Glutamatergic neuron (in vitro differentiated cells): ENCODE data around the gene CDH1. TPM values are rescaled to one million over a fixed set of nuclear protein-coding genes. Genes with fewer than 3 reads are reported as not detected.

ENCODE experiments used
- DNase-seq: peaks from one replicate; pipeline ENCODE4 v3.0.0; 2022
- H3K27ac Mint-ChIP-seq: one replicate; pipeline ENCODE4 v1.8.0; 2020; ENCODE audit warnings: mild to moderate bottlenecking, mixed read lengths, inconsistent platforms; ENCODE audit not compliant: unreplicated experiment
- H3K27me3 Mint-ChIP-seq: one replicate; pipeline ENCODE4 v1.8.0; 2020; ENCODE audit warnings: mild to moderate bottlenecking, moderate library complexity, mixed read lengths, inconsistent platforms; ENCODE audit not compliant: unreplicated experiment
- H3K36me3 Mint-ChIP-seq: one replicate; pipeline ENCODE4 v1.8.0; 2020; ENCODE audit warnings: mild to moderate bottlenecking, mixed read lengths, inconsistent platforms; ENCODE audit not compliant: unreplicated experiment
- H3K4me1 Mint-ChIP-seq: one replicate; pipeline ENCODE4 v1.8.0; 2020; ENCODE audit warnings: mild to moderate bottlenecking, low read depth, mixed read lengths, inconsistent platforms; ENCODE audit not compliant: unreplicated experiment
- H3K4me3 Mint-ChIP-seq: one replicate; pipeline ENCODE4 v1.8.0; 2020; ENCODE audit warnings: mild to moderate bottlenecking, mixed read lengths, inconsistent platforms; ENCODE audit not compliant: unreplicated experiment
- H3K9me3 Mint-ChIP-seq: one replicate; pipeline ENCODE4 v1.8.0; 2020; ENCODE audit warnings: mild to moderate bottlenecking, moderate library complexity, mixed read lengths, inconsistent platforms; ENCODE audit not compliant: unreplicated experiment
- total RNA-seq: library from RNA; stranded (reverse); fragmentation: NEBNext Ultra II Directional; extraction: Animal tissue kit (Norgen Biotek cat#: 25700); gene quantifications from one replicate; pipeline ENCODE4 v1.2.1, GENCODE V29; 2021; ENCODE audit not compliant: unreplicated experiment
- TF ChIP-seq, protein P1 (sequence below): fragments of 200-600 bp; sonication (generic); IDR thresholded peaks from one replicate; pipeline ENCODE4 v1.5.0; 2021; ENCODE audit not compliant: partially characterized antibody, unreplicated experiment

CDH1 gene
- total RNA-seq, 1 donor from 2014 or later, result 1.9 TPM

- H3K4me1 Mint-ChIP-seq, result no peaks in the 10 kb centered on the region
- peaks cover 1% of the 10 kb centered on the region for H3K27me3 Mint-ChIP-seq
- TF ChIP-seq, protein P1, sequence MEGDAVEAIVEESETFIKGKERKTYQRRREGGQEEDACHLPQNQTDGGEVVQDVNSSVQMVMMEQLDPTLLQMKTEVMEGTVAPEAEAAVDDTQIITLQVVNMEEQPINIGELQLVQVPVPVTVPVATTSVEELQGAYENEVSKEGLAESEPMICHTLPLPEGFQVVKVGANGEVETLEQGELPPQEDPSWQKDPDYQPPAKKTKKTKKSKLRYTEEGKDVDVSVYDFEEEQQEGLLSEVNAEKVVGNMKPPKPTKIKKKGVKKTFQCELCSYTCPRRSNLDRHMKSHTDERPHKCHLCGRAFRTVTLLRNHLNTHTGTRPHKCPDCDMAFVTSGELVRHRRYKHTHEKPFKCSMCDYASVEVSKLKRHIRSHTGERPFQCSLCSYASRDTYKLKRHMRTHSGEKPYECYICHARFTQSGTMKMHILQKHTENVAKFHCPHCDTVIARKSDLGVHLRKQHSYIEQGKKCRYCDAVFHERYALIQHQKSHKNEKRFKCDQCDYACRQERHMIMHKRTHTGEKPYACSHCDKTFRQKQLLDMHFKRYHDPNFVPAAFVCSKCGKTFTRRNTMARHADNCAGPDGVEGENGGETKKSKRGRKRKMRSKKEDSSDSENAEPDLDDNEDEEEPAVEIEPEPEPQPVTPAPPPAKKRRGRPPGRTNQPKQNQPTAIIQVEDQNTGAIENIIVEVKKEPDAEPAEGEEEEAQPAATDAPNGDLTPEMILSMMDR, result no peak
- no peak overlapping the region for H3K27ac Mint-ChIP-seq
- no peak for DNase-seq
- H3K9me3 Mint-ChIP-seq, result peaks cover 1% of the 10 kb centered on the region
- no peaks in the 10 kb centered on the region for H3K36me3 Mint-ChIP-seq
- no peak overlapping the region for H3K4me3 Mint-ChIP-seq
These were observed 38.0 kb downstream of the CDH1 start for GRCh38 chr16:68774982-68775634.

DNA sequence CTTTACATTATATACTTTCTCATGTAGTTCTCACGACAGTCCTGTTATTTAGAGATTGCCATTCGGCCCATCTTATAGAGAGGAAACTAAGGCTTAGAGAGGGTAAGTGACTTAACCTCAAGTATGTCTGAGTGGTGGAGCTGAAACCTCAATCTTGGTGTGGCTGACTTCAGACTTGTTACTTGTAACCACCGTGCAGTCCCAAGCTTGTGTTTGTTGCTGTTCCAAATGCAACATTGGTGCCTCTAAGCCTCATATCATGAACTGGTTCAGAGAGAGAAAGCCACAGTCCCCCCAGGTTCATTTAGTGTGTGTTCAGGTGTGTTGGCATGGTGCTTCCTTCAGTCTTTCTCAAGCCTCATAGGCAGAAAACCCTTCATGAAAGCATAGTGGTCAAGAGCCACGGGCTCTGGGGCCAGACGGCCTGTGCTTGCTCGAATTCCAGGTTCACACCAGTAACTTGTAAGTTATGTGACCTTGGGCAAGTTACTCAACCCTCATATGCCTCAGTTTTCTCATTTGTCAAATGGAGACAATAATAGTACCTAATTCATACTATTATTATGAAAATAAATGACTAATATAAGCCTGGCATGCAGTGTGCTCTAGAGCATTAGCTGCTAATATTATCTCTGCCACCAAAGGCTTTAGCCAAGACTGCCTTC is 39.9 kb downstream of the CDH1 start:
- Mint-ChIP-seq H3K4me1 (no peaks in the 10 kb centered on the region), H3K27ac (no peak overlapping the region), H3K27me3 (peaks cover 7% of the 10 kb centered on the region), H3K9me3 (peaks cover 1% of the 10 kb centered on the region), H3K4me3 (no peak overlapping the region), H3K36me3 (no peaks in the 10 kb centered on the region)
- TF ChIP-seq, protein P1, result no peak
- DNase-seq, result no peak

GRCh38 chr16:68778551-68779231 is 41.6 kb downstream of the CDH1 start:
- Mint-ChIP-seq H3K27ac (no peak overlapping the region), H3K27me3 (peaks cover 7% of the 10 kb centered on the region), H3K4me3 (no peak overlapping the region), H3K9me3 (peaks cover 1% of the 10 kb centered on the region), H3K4me1 (no peaks in the 10 kb centered on the region), H3K36me3 (no peaks in the 10 kb centered on the region)
- no peak for DNase-seq
- TF ChIP-seq, protein P1, result no peak

DNA sequence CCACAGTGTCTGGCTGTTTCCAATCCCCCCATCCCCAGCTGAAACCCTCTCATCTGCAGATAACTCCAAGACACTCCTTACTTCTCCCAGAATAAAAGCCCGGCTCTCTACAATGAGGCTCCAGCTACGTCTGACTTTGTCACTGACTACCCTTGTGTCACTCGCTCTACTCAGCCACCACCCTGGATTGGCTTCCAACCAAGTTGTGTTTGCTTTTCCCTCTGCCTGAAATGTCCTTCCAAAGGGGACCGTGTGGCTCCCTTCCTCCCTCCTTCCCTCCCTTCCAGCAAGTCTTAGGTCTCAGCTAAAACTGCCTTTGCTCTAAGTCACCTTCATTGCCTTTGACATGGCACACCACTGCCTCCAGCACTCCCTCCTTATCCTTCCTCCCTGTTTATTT is 42.8 kb downstream of the CDH1 start:
- no peaks in the 10 kb centered on the region for H3K36me3 Mint-ChIP-seq
- no peak for DNase-seq
- no peaks in the 10 kb centered on the region for H3K4me1 Mint-ChIP-seq
- H3K4me3 Mint-ChIP-seq, result no peak overlapping the region
- H3K27ac Mint-ChIP-seq, result no peak overlapping the region
- TF ChIP-seq, protein P1, result no peak
- H3K27me3 Mint-ChIP-seq, result peaks cover 7% of the 10 kb centered on the region
- H3K9me3 Mint-ChIP-seq, result peaks cover 1% of the 10 kb centered on the region

GRCh38 chr16:68781784-68782183 is 44.7 kb downstream of the CDH1 start:
- TF ChIP-seq, protein P1, result no peak
- no peak overlapping the region for H3K4me3 Mint-ChIP-seq
- no peaks in the 10 kb centered on the region for H3K4me1 Mint-ChIP-seq
- H3K36me3 Mint-ChIP-seq, result no peaks in the 10 kb centered on the region
- no peak overlapping the region for H3K27ac Mint-ChIP-seq
- H3K9me3 Mint-ChIP-seq, result peaks cover 1% of the 10 kb centered on the region
- DNase-seq, result no peak
- H3K27me3 Mint-ChIP-seq, result peaks cover 7% of the 10 kb centered on the region
